HG02885 (cell line): Measurements from ENCODE around the gene DBN1.

Experiments
- ATAC-seq: cut with Tn5 transposase; IDR thresholded peaks from one replicate; pipeline ENCODE4 v1.9.1; 2021; ENCODE audit warnings: mild to moderate bottlenecking; ENCODE audit not compliant: unreplicated experiment, poor library complexity

The DBN1 gene

GRCh38 chr5:177505075-177505474, 31.6 kb upstream of the DBN1 start:
- ATAC-seq, result no peak

GRCh38 chr5:177504086-177505056, 30.9 kb upstream of the DBN1 start:
- no peak for ATAC-seq

GRCh38 chr5:177503351-177504085, 30.1 kb upstream of the DBN1 start:
- no peak for ATAC-seq

GRCh38 chr5:177502886-177503285, 29.5 kb upstream of the DBN1 start:
- ATAC-seq, result no peak

GRCh38 chr5:177501874-177502678, 28.6 kb upstream of the DBN1 start:
- ATAC-seq, result no peak

- peak; percentile 23 for ATAC-seq
These were observed 27.5 kb upstream of the DBN1 start for GRCh38 chr5:177500685-177501522.

GRCh38 chr5:177499842-177500241, 26.4 kb upstream of the DBN1 start:
- ATAC-seq, result no peak

- no peak for ATAC-seq
These were observed 24.8 kb upstream of the DBN1 start for GRCh38 chr5:177498013-177498787.

- ATAC-seq, result peak; percentile 76
These were observed 24.0 kb upstream of the DBN1 start, which contains the start of gene PDLIM7 for GRCh38 chr5:177497292-177498012. PDLIM7 (minus strand) TSS chr5:177497604; CDS start chr5:177496512, 1,092 bp downstream.

- ATAC-seq, result no peak
These were observed 23.4 kb upstream of the DBN1 start for GRCh38 chr5:177496727-177497291.

- no peak for ATAC-seq
These were observed 22.8 kb upstream of the DBN1 start for GRCh38 chr5:177496070-177496726.

- ATAC-seq, result no peak
These were observed 22.0 kb upstream of the DBN1 start for GRCh38 chr5:177495243-177496060.

GRCh38 chr5:177494346-177495195, 21.1 kb upstream of the DBN1 start:
- ATAC-seq, result no peak

GRCh38 chr5:177493795-177494345, 20.4 kb upstream of the DBN1 start:
- ATAC-seq, result no peak

GRCh38 chr5:177492841-177493240, 19.4 kb upstream of the DBN1 start:
- no peak for ATAC-seq
